SW480 (cell line): ENCODE results near the gene PALLD.

Experiments
- DNase-seq: peaks from one replicate; pipeline ENCODE4 v3.0.0-alpha.2; 2016; ENCODE audit warnings: low spot score

The PALLD gene

DNA sequence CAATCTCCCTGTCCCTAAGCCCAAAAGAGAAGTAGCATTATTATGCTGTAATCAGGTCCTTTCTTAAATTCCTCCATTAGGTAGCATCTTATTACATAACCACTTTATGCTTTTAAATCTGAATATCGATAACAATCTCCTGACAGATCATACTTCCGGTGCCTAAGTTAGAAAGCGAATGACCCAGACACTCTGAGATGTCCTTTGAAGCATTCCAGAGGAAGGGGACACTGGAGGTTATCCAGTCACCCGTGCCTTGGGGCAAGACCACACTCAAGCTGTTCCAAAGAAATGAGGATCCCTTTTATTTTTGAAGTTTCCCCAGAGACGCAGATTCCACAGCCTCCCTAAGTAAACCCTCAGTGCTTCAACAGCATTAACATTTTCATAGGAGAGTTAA, 125.7 kb downstream of the PALLD start:
- no peak for DNase-seq

GRCh38 chr4:168623011-168623410, 126.2 kb downstream of the PALLD start:
- DNase-seq, result no peak

- no peak for DNase-seq
These were observed 126.6 kb downstream of the PALLD start for GRCh38 chr4:168623484-168623883.

GRCh38 chr4:168628251-168628650, 131.4 kb downstream of the PALLD start:
- DNase-seq, result no peak

DNA sequence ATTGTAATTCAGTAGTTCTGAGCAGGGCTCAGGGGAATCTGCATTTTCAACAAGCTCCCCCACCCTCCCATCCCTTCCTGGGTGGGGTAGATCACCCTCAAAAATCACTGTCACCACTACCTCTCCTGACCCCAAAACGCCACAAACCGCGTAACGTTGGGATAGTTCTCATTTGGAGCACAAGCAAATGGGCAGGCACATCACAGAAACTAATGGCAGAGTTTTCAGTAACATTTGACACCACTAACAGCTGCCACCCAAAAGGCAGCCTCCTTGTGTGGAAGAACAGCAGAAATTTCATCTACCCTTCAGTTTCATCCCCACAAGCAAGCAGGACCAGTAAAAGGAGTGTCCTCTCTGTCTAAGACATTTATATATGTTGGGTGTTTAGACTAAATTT, 132.7 kb downstream of the PALLD start:
- DNase-seq, result no peak

DNA sequence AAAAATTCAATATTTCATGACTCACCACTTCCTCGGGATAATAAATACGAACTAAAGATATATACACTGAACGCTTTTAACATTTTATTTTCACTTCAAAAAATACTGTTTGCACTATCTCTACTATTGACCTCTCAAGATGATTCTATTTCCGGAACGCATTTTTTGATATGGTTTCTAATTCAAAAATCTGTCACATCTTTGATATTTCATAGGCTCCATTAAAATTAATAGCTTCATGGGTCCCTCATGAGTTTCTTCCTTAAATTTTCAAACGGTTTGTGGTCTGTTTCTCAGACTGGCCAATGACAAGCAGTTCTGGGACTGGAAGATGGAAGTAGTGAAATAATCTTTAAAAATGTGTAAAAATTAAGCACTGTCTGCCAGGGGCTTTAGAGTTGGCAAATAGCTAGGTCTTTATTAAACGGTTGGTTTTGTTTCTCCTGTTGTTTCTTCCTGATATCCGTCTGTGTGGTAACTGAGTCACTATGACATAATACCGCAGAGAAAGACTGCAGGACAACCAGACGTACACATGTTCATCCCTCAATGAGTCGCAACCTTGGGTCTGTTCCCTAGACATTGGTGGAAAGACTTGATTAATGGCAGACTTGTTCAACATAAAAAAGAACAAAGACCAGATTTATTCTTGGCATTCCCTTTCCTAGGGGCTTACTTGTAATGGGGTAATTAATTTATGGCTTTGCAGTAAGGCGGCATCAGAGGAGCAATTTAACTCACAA, 133.8 kb downstream of the PALLD start:
- DNase-seq, result no peak

DNA sequence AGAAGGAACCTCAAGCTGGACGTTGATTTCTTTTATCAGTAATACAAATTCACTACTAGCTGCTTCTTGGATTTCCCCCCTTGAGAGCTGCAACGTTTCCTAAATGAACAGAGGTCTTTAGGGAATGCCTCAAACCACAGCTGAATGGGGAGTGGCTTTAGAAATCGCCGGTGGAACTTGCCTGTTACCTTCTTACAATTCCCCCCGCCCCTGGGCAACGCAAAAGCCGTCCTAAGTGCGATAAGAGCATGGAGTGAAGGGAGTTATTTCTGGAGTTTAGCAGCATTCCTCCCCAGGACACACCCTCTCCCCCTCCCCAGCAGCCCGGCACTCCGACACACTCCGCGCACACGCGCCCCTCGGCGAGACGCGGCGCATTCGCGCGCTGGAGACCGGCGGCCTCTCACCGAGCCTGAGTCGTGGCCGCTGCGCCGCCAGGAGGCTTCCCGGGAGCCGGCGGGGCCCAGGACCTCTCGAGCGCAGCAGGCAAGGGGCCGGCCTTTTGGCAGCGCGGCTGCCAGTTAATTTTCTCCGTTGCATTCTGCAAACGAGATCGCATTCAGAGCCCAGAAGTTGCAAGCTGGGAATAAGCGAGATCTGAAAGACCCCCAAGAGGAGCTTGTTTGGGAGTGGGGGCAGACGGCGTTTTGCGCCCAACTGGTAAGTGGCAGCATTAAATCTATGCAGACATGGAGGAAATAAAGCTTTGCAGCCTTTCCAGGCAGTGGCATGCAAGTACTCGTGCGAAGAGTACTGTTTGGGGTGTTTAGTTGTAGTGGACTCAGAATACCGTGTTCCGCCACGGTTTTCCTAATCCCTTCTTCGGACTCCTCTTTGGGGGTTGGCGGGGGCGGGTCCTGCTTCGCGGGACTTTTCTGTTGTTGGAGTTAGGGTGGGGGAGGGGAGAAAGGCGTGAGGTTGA, 134.7 kb downstream of the PALLD start:
- peak; percentile 17 for DNase-seq

GRCh38 chr4:168632301-168632725, 135.5 kb downstream of the PALLD start:
- no peak for DNase-seq

DNA sequence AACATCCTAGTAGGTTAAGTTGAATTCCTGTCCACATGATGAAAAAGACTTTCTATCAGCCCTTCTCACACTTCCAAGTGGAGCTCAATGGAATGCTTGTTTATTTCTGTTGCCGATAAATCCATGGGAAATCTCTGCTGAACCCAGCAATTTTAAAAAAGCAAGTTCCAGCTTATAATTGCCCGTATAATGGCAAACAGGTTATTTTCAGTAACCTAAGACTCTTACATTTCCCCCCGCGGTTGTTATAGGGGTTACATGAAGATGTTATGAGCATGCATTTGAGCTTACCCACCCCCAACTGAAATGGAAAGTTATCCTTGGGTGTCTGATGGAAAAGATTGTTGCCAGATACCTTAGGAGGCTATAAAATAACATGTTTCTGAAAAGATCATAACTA, 136.2 kb downstream of the PALLD start:
- DNase-seq, result no peak

DNA sequence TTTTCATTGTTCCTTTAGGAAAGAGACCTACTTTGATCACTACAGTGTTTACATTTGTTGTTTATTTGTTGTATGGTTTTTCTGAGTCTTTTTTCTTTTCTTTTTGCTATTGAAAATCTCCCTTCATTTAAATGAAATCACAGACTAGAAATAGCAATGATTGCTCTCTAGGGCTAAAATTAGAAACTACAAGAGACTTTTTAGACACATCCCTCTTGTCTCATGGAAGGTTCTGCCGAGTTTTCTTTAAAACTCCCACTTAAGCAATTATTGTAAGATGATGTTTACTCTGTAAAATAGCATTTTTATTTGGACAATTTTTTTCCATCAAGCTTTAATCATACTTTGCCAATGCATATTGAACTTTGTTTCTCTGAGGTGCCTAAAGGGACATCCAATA, 136.6 kb downstream of the PALLD start:
- DNase-seq, result no peak

DNA sequence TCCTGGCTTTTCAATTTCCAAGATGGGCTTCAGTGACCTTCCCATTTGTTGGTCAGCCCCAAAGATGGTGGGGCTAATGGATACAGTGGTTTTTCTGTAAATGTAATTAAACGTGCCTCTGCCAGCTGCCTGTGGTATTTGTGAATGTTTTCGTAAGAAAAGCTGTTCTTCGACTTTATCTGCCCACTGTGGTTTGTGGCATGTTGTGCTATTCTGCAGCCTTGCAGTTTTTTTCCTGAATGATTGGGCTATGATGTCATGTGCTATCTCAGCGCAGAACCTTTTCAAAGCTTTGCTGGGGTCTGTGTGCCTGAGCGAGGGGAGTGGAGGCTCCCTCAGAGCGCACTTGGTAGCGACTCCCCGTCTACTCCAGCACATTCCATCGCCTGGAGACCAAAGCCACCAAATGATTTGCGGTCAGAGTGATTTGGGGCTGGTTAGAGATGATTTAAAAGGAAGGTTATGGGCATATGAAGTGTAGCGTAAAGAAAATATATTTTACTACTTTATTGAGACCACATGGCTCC, 137.5 kb downstream of the PALLD start:
- DNase-seq, result peak; percentile 32

- no peak for DNase-seq
These were observed 139.2 kb downstream of the PALLD start for GRCh38 chr4:168636040-168636439.

GRCh38 chr4:168636506-168637196, 139.8 kb downstream of the PALLD start:
- no peak for DNase-seq

DNA sequence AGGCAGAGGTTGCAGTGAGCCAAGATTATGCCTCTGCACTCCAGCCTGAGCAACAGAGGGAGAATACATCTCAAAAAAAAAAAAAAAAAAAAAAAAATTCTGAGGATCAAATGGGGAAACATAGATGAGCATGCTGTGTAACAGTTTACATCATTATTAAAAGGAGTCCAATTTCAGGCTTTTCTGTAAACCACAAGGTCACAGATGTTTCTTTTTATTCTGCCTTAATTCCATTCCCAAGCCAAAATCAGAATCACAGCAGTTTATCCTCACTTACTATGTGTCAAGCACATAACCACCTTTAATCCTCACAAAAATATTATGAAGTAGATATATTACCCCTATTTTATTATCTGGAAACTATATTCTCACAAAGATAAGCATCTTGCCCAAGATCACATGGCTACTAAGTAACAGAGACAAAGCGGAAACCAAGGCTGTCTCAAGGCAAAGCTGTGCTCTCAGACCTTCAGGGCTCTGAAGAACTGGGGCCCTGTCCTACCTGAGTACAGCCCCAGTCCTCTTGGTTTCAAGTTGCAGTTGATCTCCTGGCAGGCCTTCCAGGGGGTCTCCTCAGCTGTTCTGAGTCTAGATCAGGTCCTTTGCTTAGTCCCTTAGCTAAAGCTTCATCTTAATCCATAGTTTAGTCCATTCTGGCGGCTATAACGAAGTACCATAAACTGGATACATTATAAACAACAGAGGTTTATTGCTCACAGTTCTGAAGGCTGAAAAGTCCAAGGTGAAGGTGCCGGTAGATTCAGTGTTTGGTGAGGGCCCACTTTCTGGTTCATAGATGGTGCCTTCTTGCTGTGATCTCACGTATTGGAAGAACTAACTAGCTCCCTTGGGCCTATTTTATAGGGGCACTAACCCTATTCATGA, 141.3 kb downstream of the PALLD start:
- DNase-seq, result no peak

GRCh38 chr4:168639914-168640313, 143.1 kb downstream of the PALLD start:
- no peak for DNase-seq

- no peak for DNase-seq
These were observed 144.9 kb downstream of the PALLD start for GRCh38 chr4:168641811-168642140.

GRCh38 chr4:168642591-168642990, 145.7 kb downstream of the PALLD start:
- DNase-seq, result no peak

GRCh38 chr4:168643111-168643795, 146.4 kb downstream of the PALLD start:
- no peak for DNase-seq

GRCh38 chr4:168643796-168644159, 146.9 kb downstream of the PALLD start:
- no peak for DNase-seq

DNA sequence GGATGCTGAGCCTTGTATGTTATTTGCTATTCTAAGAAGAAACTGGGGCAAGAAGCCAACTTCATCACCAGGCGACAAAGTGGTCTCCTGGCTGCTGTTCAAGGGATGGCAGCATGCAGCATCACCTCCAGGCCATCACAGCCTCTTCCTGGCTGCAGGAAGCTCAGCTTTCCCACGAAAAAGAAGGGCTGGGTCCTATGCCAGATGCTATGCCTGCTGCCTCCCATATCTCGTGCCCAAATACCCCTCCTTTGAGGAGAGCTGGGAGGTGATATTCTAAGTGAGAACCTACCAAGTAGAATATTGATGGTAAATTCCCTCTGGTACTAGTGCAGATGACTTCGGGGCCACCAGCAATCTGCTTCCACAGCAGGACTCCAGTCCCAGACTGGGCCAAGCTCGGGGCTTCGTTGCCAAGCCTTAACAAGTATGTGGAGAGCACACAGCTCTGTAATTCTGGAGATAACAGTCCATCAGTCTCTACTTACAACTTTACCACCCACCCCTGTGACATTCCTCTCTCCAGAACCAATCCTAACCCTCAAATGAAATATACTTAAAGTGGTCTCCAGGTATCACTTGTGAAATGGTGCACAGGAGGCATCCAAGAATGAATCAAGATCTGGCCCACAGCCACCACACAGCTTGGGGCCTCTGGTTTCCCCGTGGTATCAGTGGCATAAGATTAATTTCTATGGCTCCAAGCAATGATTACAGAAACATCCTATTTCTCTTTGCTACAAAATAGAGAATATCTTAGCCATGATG, 149.3 kb downstream of the PALLD start:
- DNase-seq, result no peak
